NK-92 treated with Interleukin-12 subunit alpha and Interleukin-12 subunit beta, amount 100 ng/mL, for 24 hours (cell line): ENCODE measurements around the gene PRKCH.
A peak's percentile ranks its signal among the peaks of the same experiment; 100 is the strongest.

Experiments
- DNase-seq: peaks from one replicate; lab custom pipeline; 2025; lab: John Stamatoyannopoulos, UW

PRKCH gene

GRCh38 chr14:61429316-61429715, 107.9 kb downstream of the PRKCH start:
- no peak for DNase-seq

GRCh38 chr14:61430066-61430757, 108.8 kb downstream of the PRKCH start:
- DNase-seq, result no peak

- DNase-seq, result no peak
These were observed 111.8 kb downstream of the PRKCH start for GRCh38 chr14:61433169-61433568.

GRCh38 chr14:61433828-61434227, 112.4 kb downstream of the PRKCH start:
- DNase-seq, result no peak

GRCh38 chr14:61434311-61434710, 112.9 kb downstream of the PRKCH start:
- DNase-seq, result no peak

GRCh38 chr14:61435563-61436337, 114.4 kb downstream of the PRKCH start:
- DNase-seq, result no peak

GRCh38 chr14:61437381-61437780, 116.0 kb downstream of the PRKCH start:
- DNase-seq, result no peak

GRCh38 chr14:61438036-61438435, 116.7 kb downstream of the PRKCH start:
- DNase-seq, result no peak

GRCh38 chr14:61438497-61438859, 117.1 kb downstream of the PRKCH start:
- no peak for DNase-seq

- DNase-seq, result peak; percentile 25
These were observed 117.7 kb downstream of the PRKCH start for GRCh38 chr14:61438860-61439765.

GRCh38 chr14:61439779-61440418, 118.5 kb downstream of the PRKCH start:
- no peak for DNase-seq

GRCh38 chr14:61443481-61443880, 122.1 kb downstream of the PRKCH start:
- DNase-seq, result no peak

- DNase-seq, result peak; percentile 82
These were observed 122.9 kb downstream of the PRKCH start for GRCh38 chr14:61444215-61444768.

GRCh38 chr14:61451491-61451890, 130.1 kb downstream of the PRKCH start:
- no peak for DNase-seq

GRCh38 chr14:61451891-61452400, 130.6 kb downstream of the PRKCH start:
- DNase-seq, result no peak

GRCh38 chr14:61452452-61452851, 131.1 kb downstream of the PRKCH start:
- DNase-seq, result peak; percentile 67

GRCh38 chr14:61453103-61453767, 131.9 kb downstream of the PRKCH start:
- DNase-seq, result no peak

GRCh38 chr14:61454545-61454944, 133.2 kb downstream of the PRKCH start:
- no peak for DNase-seq

GRCh38 chr14:61455351-61455750, 134.0 kb downstream of the PRKCH start:
- DNase-seq, result no peak

- peak; percentile 59 for DNase-seq
These were observed 135.3 kb downstream of the PRKCH start for GRCh38 chr14:61456720-61457119.

- no peak for DNase-seq
These were observed 137.4 kb downstream of the PRKCH start for GRCh38 chr14:61458766-61459165.
